T-helper 2 cell (primary cell): ENCODE results near the gene LCN1.
A peak's percentile ranks its signal among the peaks of the same experiment; 100 is the strongest.

Experiments used
- DNase-seq, 5 experiments: peaks; one replicate each; pipeline versions ENCODE4 v3.0.0 to v3.0.0-alpha.2; 2012 to 2022
- total RNA-seq, 2 donors: gene quantifications; one replicate each; lab custom pipeline; 2026; lab: John Stamatoyannopoulos, UW

The LCN1 gene
- 0 reads per million in 2 donors for total RNA-seq

GRCh38 chr9:135520916-135521607 lies at the start of gene LCN1:
Gene LCN1 (plus strand): TSS chr9:135521440. CDS start chr9:135521498, 58 bp downstream.
- no peak for DNase-seq

GRCh38 chr9:135471791-135472640 lies 49.2 kb upstream of the LCN1 start:
- no peak for DNase-seq

GRCh38 chr9:135473972-135474543 lies 47.2 kb upstream of the LCN1 start:
- no peak for DNase-seq

- peak in 1 of 5 experiments; percentile 19 for DNase-seq
Observed at GRCh38 chr9:135474915-135475314, 46.3 kb upstream of the LCN1 start.

GRCh38 chr9:135476561-135477355 lies 44.5 kb upstream of the LCN1 start:
- DNase-seq = no peak

- no peak for DNase-seq
Observed at GRCh38 chr9:135478191-135478590, 43.0 kb upstream of the LCN1 start.

GRCh38 chr9:135478829-135479468 lies 42.3 kb upstream of the LCN1 start:
- DNase-seq = no peak

- no peak for DNase-seq
Observed at GRCh38 chr9:135479469-135480052, 41.7 kb upstream of the LCN1 start, which contains the start of gene PPP1R26. Gene PPP1R26 (plus strand): TSS chr9:135479782. CDS start chr9:135484511, 4,729 bp downstream.

GRCh38 chr9:135480071-135480939 lies 40.9 kb upstream of the LCN1 start:
- DNase-seq = no peak

GRCh38 chr9:135480940-135481310 lies 40.3 kb upstream of the LCN1 start:
- DNase-seq = no peak

GRCh38 chr9:135482015-135482754 lies 39.1 kb upstream of the LCN1 start:
- no peak for DNase-seq

GRCh38 chr9:135484460-135485277 lies 36.6 kb upstream of the LCN1 start:
- DNase-seq = no peak

GRCh38 chr9:135485385-135485784 lies 35.9 kb upstream of the LCN1 start:
- DNase-seq = no peak

- DNase-seq = no peak
Observed at GRCh38 chr9:135485832-135486231, 35.4 kb upstream of the LCN1 start.

GRCh38 chr9:135486267-135487065 lies 34.8 kb upstream of the LCN1 start:
- no peak for DNase-seq

- DNase-seq = no peak
Observed at GRCh38 chr9:135487281-135488012, 33.8 kb upstream of the LCN1 start.

GRCh38 chr9:135488013-135488330 lies 33.3 kb upstream of the LCN1 start:
- DNase-seq = no peak

- no peak for DNase-seq
Observed at GRCh38 chr9:135488527-135488926, 32.7 kb upstream of the LCN1 start.
